SK-N-SH (cell line): ENCODE data around the gene NKD1. TPM values are rescaled to one million over a fixed set of nuclear protein-coding genes. Genes with fewer than 3 reads are reported as not detected.

Experiments used
- CTCF ChIA-PET: fragments of 300-600, 350-600 bp; formaldehyde crosslinking; extraction: SDS; loops from one replicate; lab custom pipeline; 2021; lab: Yijun Ruan, JAX
- POLR2A ChIA-PET: fragments of 350-600 bp; sonication (Branson Sonifier 250); formaldehyde crosslinking; extraction: SDS; loops from one replicate; lab custom pipeline; 2020; ENCODE audit warnings: antibody characterized with exemption, inconsistent platforms; lab: Yijun Ruan, JAX
- DNase-seq: peaks from one replicate; pipeline ENCODE4 v3.0.0; 2012
- H2AFZ ChIP-seq: fragments of 200-600 bp; sonication (generic); 2 replicates; pipeline ENCODE4 v1.8.1; 2016; ENCODE audit warnings: antibody characterized with exemption, mild to moderate bottlenecking, low read depth
- H3F3A ChIP-seq: fragments of 200-600 bp; sonication (generic); replicated peaks from 2 replicates; pipeline ENCODE3; 2016; ENCODE audit warnings: antibody characterized with exemption, mild to moderate bottlenecking; ENCODE audit not compliant: insufficient read depth
- H3K27ac ChIP-seq, 2 experiments: fragments of 200-500 bp in 1 of 2; fragments of 200-600 bp in 1 of 2; sonication (Bioruptor generic) in 1 of 2; sonication (generic), shearing (Covaris generic) in 1 of 2; 2 replicates each; pipeline versions ENCODE4 v1.5.1 to v1.6.1; 2014 to 2016; ENCODE audit warnings: low read depth in 2 of 2, inconsistent platforms in 1 of 2, low read length in 1 of 2, mild to moderate bottlenecking in 1 of 2, mixed read lengths in 1 of 2
- H3K27me3 ChIP-seq: fragments of 200-600 bp; sonication (generic), shearing (Covaris generic); 2 replicates; pipeline ENCODE4 v1.6.1; 2016; ENCODE audit warnings: mixed run types; ENCODE audit not compliant: insufficient read depth
- H3K36me3 ChIP-seq, 2 experiments: fragments of 200-500 bp in 1 of 2; fragments of 200-600 bp in 1 of 2; sonication (Bioruptor generic) in 1 of 2; sonication (generic) in 1 of 2; replicated peaks in 1 of 2; 2 replicates each; pipeline versions ENCODE3 to v1.5.1; 2014 to 2016; ENCODE audit warnings: low read length in 1 of 2, mild to moderate bottlenecking in 1 of 2; ENCODE audit not compliant: insufficient read depth in 2 of 2, control insufficient read depth in 1 of 2
- H3K4me1 ChIP-seq, 2 experiments: fragments of 200-500 bp in 1 of 2; fragments of 200-600 bp in 1 of 2; sonication (Bioruptor generic) in 1 of 2; sonication (generic), shearing (Covaris generic) in 1 of 2; 2 replicates each; pipeline versions ENCODE4 v1.5.1 to v1.6.1; 2014 to 2016; ENCODE audit warnings: low read depth in 1 of 2, low read length in 1 of 2, mixed run types in 1 of 2; ENCODE audit not compliant: insufficient read depth in 2 of 2, control insufficient read depth in 1 of 2
- H3K4me2 ChIP-seq: fragments of 200-600 bp; sonication (generic), shearing (Covaris generic); 2 replicates; pipeline ENCODE4 v1.6.1; 2017; ENCODE audit warnings: mixed run types
- H3K4me3 ChIP-seq, 2 experiments: fragments of 200-500 bp in 1 of 2; fragments of 200-600 bp in 1 of 2; sonication (Bioruptor generic) in 1 of 2; sonication (generic), shearing (Covaris generic) in 1 of 2; 2 replicates each; pipeline versions ENCODE4 v1.5.1 to v1.8.1; 2014 to 2016; ENCODE audit warnings: low read depth in 2 of 2, inconsistent platforms in 1 of 2, low read length in 1 of 2, mild to moderate bottlenecking in 1 of 2, mixed read lengths in 1 of 2, moderate library complexity in 1 of 2
- H3K79me2 ChIP-seq: fragments of 200-600 bp; sonication (generic); 2 replicates; pipeline ENCODE4 v1.8.1; 2017; ENCODE audit warnings: mild to moderate bottlenecking; ENCODE audit not compliant: insufficient read depth
- H3K9ac ChIP-seq: fragments of 200-600 bp; sonication (generic); 2 replicates; pipeline ENCODE4 v1.6.1; 2017; ENCODE audit warnings: mixed run types
- H3K9me2 ChIP-seq: fragments of 200-600 bp; sonication (generic); 2 replicates; pipeline ENCODE4 v1.6.1; 2017; ENCODE audit warnings: mixed run types
- H3K9me3 ChIP-seq: fragments of 200-600 bp; sonication (generic); 2 replicates; pipeline ENCODE4 v1.6.1; 2017; ENCODE audit warnings: mixed run types, mild to moderate bottlenecking, moderate library complexity
- H4K20me1 ChIP-seq: fragments of 200-600 bp; sonication (generic); 2 replicates; pipeline ENCODE4 v1.6.1; 2017; ENCODE audit warnings: mild to moderate bottlenecking, mixed run types; ENCODE audit not compliant: insufficient read depth
- CHD2 ChIP-seq: fragments of 150-350 bp; IDR thresholded peaks from 2 replicates; pipeline ENCODE4 v1.6.1; 2018; ENCODE audit warnings: low read length; ENCODE audit not compliant: partially characterized antibody
- CTCF ChIP-seq: fragments of 200-600 bp; sonication (generic); IDR thresholded peaks from 2 replicates; pipeline ENCODE4 v1.6.1; 2017; ENCODE audit warnings: antibody characterized with exemption, mild to moderate bottlenecking, moderate library complexity
- ELF1 ChIP-seq: IDR thresholded peaks from 2 replicates; pipeline ENCODE4 v1.4.0; 2012
- EZH2phosphoT487 ChIP-seq: fragments of 200-600 bp; sonication (generic); IDR thresholded peaks from 2 replicates; pipeline ENCODE4 v1.6.1; 2017; ENCODE audit warnings: low read depth, mixed run types, mild to moderate bottlenecking, antibody characterized with exemption, moderate library complexity, borderline replicate concordance
- FOXJ3 ChIP-seq: sonication (generic); formaldehyde crosslinking; IDR thresholded peaks from 2 replicates; pipeline ENCODE4 v1.5.1; 2020; ENCODE audit warnings: mild to moderate bottlenecking, missing genetic modification reagents
- GATA2 ChIP-seq: sonication (generic); formaldehyde crosslinking; IDR thresholded peaks from 2 replicates; pipeline ENCODE4 v1.5.0; 2020; ENCODE audit warnings: mild to moderate bottlenecking, missing genetic modification reagents
- MAX ChIP-seq: IDR thresholded peaks from 2 replicates; pipeline ENCODE4 v1.4.0; 2012; ENCODE audit warnings: low read depth
- NFIC ChIP-seq: IDR thresholded peaks from 2 replicates; pipeline ENCODE4 v1.4.0; 2012; ENCODE audit warnings: borderline replicate concordance
- NRF1 ChIP-seq: IDR thresholded peaks from 2 replicates; pipeline ENCODE4 v1.6.1; 2012; ENCODE audit warnings: low read depth, mild to moderate bottlenecking, low read length
- PBX3 ChIP-seq: IDR thresholded peaks from 2 replicates; pipeline ENCODE4; 2012
- RAD21 ChIP-seq: IDR thresholded peaks from 2 replicates; pipeline ENCODE4 v1.6.1; 2012; ENCODE audit warnings: mild to moderate bottlenecking, low read length
- RCOR1 ChIP-seq: fragments of 150-350 bp; IDR thresholded peaks from 2 replicates; pipeline ENCODE4 v1.6.1; 2017; ENCODE audit warnings: antibody characterized with exemption, low read length
- REST ChIP-seq: IDR thresholded peaks from 2 replicates; pipeline ENCODE4 v1.6.1; 2012; ENCODE audit warnings: mild to moderate bottlenecking, low read depth, low read length, moderate library complexity
- RXRA ChIP-seq: IDR thresholded peaks from 2 replicates; pipeline ENCODE4 v1.4.0; 2012; ENCODE audit warnings: low read depth, mild to moderate bottlenecking, borderline replicate concordance
- TCF12 ChIP-seq: IDR thresholded peaks from 2 replicates; pipeline ENCODE4 v1.4.0; 2012
- TEAD4 ChIP-seq: IDR thresholded peaks from 2 replicates; pipeline ENCODE4 v1.4.0; 2012; ENCODE audit warnings: mild to moderate bottlenecking, borderline replicate concordance; ENCODE audit not compliant: insufficient read depth
- USF1 ChIP-seq: IDR thresholded peaks from 2 replicates; pipeline ENCODE4 v1.4.0; 2012; ENCODE audit warnings: low read depth, borderline replicate concordance
- YY1 ChIP-seq: IDR thresholded peaks from 2 replicates; pipeline ENCODE4 v1.4.0; 2012; ENCODE audit warnings: low read depth, mild to moderate bottlenecking
- WGBS: methylation state at CpG from one replicate; pipeline ENCODE4 v1.1.6; 2017; ENCODE audit warnings: low lambda C conversion rate; 5-methylcytosine and 5-hydroxymethylcytosine counted together
- polyA plus RNA-seq, 3 experiments: library from polyadenylated mRNA; depleted of rRNA; stranded (reverse); fragments of >200 nt; gene quantifications; 2 replicates each; pipeline ENCODE4 v1.2.3, GENCODE V29; 2012

NKD1 gene
- polyA plus RNA-seq, 1 of the 3 experiments (the other 2 are of a cell fraction), result 0.02 TPM

GRCh38 chr16:50594308-50595260, 46.4 kb downstream of the NKD1 start:
- Histone ChIP-seq H3K27ac (no peak overlapping the region), H3K9ac (no peak overlapping the region), H3F3A (no peaks in the 10 kb centered on the region), H4K20me1 (no peaks in the 10 kb centered on the region), H3K9me2 (no peaks in the 10 kb centered on the region), H3K4me2 (no peak overlapping the region), H3K9me3 (no peaks in the 10 kb centered on the region), H3K4me3 (no peak overlapping the region), H3K27me3 (no peaks in the 10 kb centered on the region), H3K79me2 (no peaks in the 10 kb centered on the region), H3K36me3 (no peaks in the 10 kb centered on the region), H2AFZ (no peak overlapping the region), H3K4me1 (peaks cover 0 to 29% of the 10 kb centered on the region in 2 experiments; a peak in 1 of 4 replicates)
- WGBS, result 42% methylated on average over 15 of the region's 17 CpGs
- ChIA-PET POLR2A (no interaction called here), CTCF (interaction anchor here (0.6 to 4.6 kb wide), 11 partner anchors 9 to 398 kb away, joined by 3 to 29 read pairs (median 4); no protein-coding TSS in a partner anchor)
- TF ChIP-seq FOXJ3 (CRISPR knock-in tag) (no peak), MAX (no peak), USF1 (no peak), ELF1 (no peak), EZH2phosphoT487 (no peak), TEAD4 (no peak), TCF12 (no peak), CTCF (no peak), RXRA (no peak), RAD21 (no peak), PBX3 (no peak), YY1 (no peak), RCOR1 (no peak), GATA2 (no peak), NFIC (no peak), CHD2 (no peak), NRF1 (no peak), REST (no peak)
- no peak for DNase-seq
